ENCODE data around the gene TAF8. TPM values are rescaled to one million over a fixed set of nuclear protein-coding genes. Genes with fewer than 3 reads are reported as not detected.

TAF8 gene
- total RNA-seq, 1 experiment from 2014 or later = 20.7 TPM

DNA sequence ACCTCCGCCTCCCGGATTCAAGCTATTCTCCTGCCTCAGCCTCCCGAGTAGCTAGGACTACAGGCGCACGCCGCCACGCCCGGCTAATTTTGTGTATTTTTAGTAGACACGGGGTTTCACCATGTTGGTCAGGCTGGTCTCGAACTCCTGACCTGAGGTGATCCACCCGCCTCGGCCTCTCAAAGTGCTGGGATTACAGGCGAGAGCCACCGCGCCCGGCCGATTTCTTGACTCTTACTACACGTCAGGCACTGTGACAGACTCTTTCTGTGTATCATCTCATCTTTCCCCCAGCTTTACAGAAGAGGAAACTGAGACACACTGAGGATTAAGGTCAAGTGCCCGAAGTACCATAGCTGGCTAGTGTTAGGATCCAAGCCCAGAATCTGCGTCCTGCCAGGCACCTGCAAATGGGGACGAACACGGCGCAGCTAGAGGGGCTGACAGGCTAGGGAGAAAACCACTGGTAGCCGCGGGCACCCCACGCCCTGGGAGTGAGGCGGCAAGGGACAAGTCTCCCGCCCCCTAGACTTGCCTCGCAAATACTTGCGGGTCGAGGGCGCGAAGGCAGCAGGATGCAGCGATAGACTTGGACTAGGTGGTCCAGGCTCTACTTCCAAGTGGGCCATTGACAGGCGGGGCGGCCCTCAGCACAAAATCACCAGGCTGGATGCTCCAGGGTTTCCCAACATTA lies 1.1 kb upstream of the TAF8 start:
- Histone ChIP-seq H3K9ac (ENCODE audit: low read length) (peak overlapping the region; percentile 59; the same call in 1 of the 2 replicates), H3K9me3 (ENCODE audit: low read length) (no peaks in the 10 kb centered on the region), H3K36me3 (ENCODE audit: low read depth, low read length) (no peaks in the 10 kb centered on the region; the same call in 1 of the 2 replicates), H3K4me2 (ENCODE audit: low read length) (peak overlapping the region; percentile 98), H2AFZ (ENCODE audit: low read length) (peak overlapping the region; percentile 97), H3K9me2 (replicated peaks; ENCODE audit: low read length) (no peaks in the 10 kb centered on the region), H4K20me1 (ENCODE audit: low read length) (no peaks in the 10 kb centered on the region), H3F3A (ENCODE audit: low read length, unreplicated experiment) (no peaks in the 10 kb centered on the region), H3K79me2 (ENCODE audit: low read length) (peaks cover 10% of the 10 kb centered on the region; the same call in 1 of the 2 replicates), H3K27me3 (ENCODE audit: low read length) (no peaks in the 10 kb centered on the region), H3K4me1 (ENCODE audit: insufficient read depth, low read length) (peaks cover 27% of the 10 kb centered on the region), H3K4me3 (ENCODE audit: low read length) (peak overlapping the region; percentile 81), H3K27ac (ENCODE audit: low read length) (no peak overlapping the region)
- BruUV-seq (replicated peaks) = no TSS peak
- ATAC-seq (no peak), DNase-seq (no peak)
- CTCF ChIA-PET = interaction anchor here (0.5 to 0.6 kb wide), 2 partner anchors 106 to 387 kb away, joined by 4 to 5 read pairs; no protein-coding TSS in a partner anchor
- POLR2A ChIA-PET (ENCODE audit: unreplicated experiment) = no interaction called here
- no peak for TF ChIP-seq EZH2phosphoT487 (IDR thresholded peaks at IDR 0.05; ENCODE audit: borderline replicate concordance, low read length)
- TF ChIP-seq, protein P1, sequence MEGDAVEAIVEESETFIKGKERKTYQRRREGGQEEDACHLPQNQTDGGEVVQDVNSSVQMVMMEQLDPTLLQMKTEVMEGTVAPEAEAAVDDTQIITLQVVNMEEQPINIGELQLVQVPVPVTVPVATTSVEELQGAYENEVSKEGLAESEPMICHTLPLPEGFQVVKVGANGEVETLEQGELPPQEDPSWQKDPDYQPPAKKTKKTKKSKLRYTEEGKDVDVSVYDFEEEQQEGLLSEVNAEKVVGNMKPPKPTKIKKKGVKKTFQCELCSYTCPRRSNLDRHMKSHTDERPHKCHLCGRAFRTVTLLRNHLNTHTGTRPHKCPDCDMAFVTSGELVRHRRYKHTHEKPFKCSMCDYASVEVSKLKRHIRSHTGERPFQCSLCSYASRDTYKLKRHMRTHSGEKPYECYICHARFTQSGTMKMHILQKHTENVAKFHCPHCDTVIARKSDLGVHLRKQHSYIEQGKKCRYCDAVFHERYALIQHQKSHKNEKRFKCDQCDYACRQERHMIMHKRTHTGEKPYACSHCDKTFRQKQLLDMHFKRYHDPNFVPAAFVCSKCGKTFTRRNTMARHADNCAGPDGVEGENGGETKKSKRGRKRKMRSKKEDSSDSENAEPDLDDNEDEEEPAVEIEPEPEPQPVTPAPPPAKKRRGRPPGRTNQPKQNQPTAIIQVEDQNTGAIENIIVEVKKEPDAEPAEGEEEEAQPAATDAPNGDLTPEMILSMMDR (conservative IDR thresholded peaks at IDR 0.05; ENCODE audit: low read depth, low read length) = no peak
- no peak for TF ChIP-seq EZH2 (IDR thresholded peaks at IDR 0.05; ENCODE audit: low read length, unreplicated experiment)
- intact Hi-C loops (cut with micrococcal nuclease) = loop anchor here (5.0 kb wide), 1 partner anchor 127 kb away; the partner anchor contains the start of genes BYSL and MED20

DNA sequence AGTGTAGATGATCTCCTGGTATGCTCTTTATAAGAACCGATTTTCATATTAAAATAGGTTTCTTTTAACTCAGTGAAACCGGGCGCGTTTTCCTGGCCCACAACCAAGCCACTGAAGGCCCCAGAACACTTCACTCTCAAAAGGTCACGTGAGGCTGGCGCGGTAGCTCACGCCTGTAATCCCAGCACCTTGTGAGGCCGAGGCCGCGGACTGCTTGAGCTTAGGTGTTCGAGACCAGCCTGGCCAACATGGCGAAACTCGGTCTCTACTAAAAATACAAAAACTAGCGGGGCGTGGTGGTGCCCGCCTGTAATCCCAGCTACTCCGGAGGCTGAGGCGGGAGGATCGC lies 402 bp upstream of the TAF8 start:
- H3K9me3 ChIP-seq (ENCODE audit: low read length) = no peaks in the 10 kb centered on the region
- no peaks in the 10 kb centered on the region for H4K20me1 ChIP-seq (ENCODE audit: low read length)
- peak overlapping the region; percentile 94; the same call in 1 of the 2 replicates for H3K4me3 ChIP-seq (ENCODE audit: low read length)
- H3K27ac ChIP-seq (ENCODE audit: low read length) = no peak overlapping the region
- no peak for DNase-seq
- peaks cover 10% of the 10 kb centered on the region; the same call in 1 of the 2 replicates for H3K79me2 ChIP-seq (ENCODE audit: low read length)
- H2AFZ ChIP-seq (ENCODE audit: low read length) = peak overlapping the region; percentile 96; the same call in 1 of the 2 replicates
- TF ChIP-seq, protein P1 (conservative IDR thresholded peaks at IDR 0.05; ENCODE audit: low read depth, low read length) = no peak
- TF ChIP-seq EZH2phosphoT487 (IDR thresholded peaks at IDR 0.05; ENCODE audit: borderline replicate concordance, low read length) = no peak
- TF ChIP-seq EZH2 (IDR thresholded peaks at IDR 0.05; ENCODE audit: low read length, unreplicated experiment) = no peak
- no peaks in the 10 kb centered on the region for H3K9me2 ChIP-seq (replicated peaks; ENCODE audit: low read length)
- no peak overlapping the region for H3K9ac ChIP-seq (ENCODE audit: low read length)
- peak overlapping the region; percentile 92 for H3K4me2 ChIP-seq (ENCODE audit: low read length)
- no peaks in the 10 kb centered on the region for H3F3A ChIP-seq (ENCODE audit: low read length, unreplicated experiment)
- no peaks in the 10 kb centered on the region for H3K27me3 ChIP-seq (ENCODE audit: low read length)
- H3K36me3 ChIP-seq (ENCODE audit: low read depth, low read length) = no peaks in the 10 kb centered on the region; the same call in 1 of the 2 replicates
- CTCF ChIA-PET = no interaction called here
- peaks cover 27% of the 10 kb centered on the region for H3K4me1 ChIP-seq (ENCODE audit: insufficient read depth, low read length)
- no peak for ATAC-seq
- intact Hi-C loops (cut with micrococcal nuclease) = loop anchor here (5.0 kb wide), 1 partner anchor 128 kb away; the partner anchor contains the start of genes BYSL and MED20
- no TSS peak for BruUV-seq (replicated peaks)
- POLR2A ChIA-PET (ENCODE audit: unreplicated experiment) = no interaction called here

DNA sequence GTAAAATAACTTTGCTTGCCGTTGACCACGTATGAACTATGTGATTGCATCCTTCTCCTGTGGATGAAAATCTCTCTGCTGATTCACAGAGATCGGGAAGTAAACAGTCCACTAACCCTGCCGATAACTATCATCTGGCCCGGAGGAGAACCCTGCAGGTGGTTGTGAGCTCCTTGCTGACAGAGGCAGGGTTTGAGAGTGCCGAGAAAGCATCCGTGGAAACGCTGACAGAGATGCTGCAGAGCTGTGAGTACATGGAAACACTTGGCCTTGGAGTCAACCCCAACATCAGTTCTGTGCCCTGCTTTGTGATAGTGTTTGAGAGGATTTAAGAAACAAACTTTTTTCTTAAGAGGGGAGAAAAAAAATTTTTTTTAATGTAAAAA lies 937 bp downstream of the TAF8 start:
- Histone ChIP-seq H3K4me2 (ENCODE audit: low read length) (peak overlapping the region; percentile 92), H3K27ac (ENCODE audit: low read length) (no peak overlapping the region), H4K20me1 (ENCODE audit: low read length) (no peaks in the 10 kb centered on the region), H3K9me3 (ENCODE audit: low read length) (no peaks in the 10 kb centered on the region), H3K36me3 (ENCODE audit: low read depth, low read length) (peaks cover 10% of the 10 kb centered on the region), H3K9me2 (replicated peaks; ENCODE audit: low read length) (no peaks in the 10 kb centered on the region), H3K4me3 (ENCODE audit: low read length) (peak overlapping the region; percentile 94), H3K4me1 (ENCODE audit: insufficient read depth, low read length) (peaks cover 14% of the 10 kb centered on the region), H3K27me3 (ENCODE audit: low read length) (no peaks in the 10 kb centered on the region), H3K9ac (ENCODE audit: low read length) (peak overlapping the region; percentile 83), H2AFZ (ENCODE audit: low read length) (peak overlapping the region; percentile 96; the same call in 1 of the 2 replicates), H3F3A (ENCODE audit: low read length, unreplicated experiment) (no peaks in the 10 kb centered on the region), H3K79me2 (ENCODE audit: low read length) (peaks cover 10% of the 10 kb centered on the region; the same call in 1 of the 2 replicates)
- intact Hi-C loops (cut with micrococcal nuclease) = no loop called here
- CTCF ChIA-PET = interaction anchor here (0.7 kb wide), 1 partner anchor 130 kb away, joined by 3 read pairs; the partner anchor contains the start of genes BYSL and MED20
- TF ChIP-seq EZH2 (IDR thresholded peaks at IDR 0.05; ENCODE audit: low read length, unreplicated experiment) (no peak), EZH2phosphoT487 (IDR thresholded peaks at IDR 0.05; ENCODE audit: borderline replicate concordance, low read length) (no peak)
- TF ChIP-seq, protein P1 (conservative IDR thresholded peaks at IDR 0.05; ENCODE audit: low read depth, low read length) = no peak
- DNase-seq (no peak), ATAC-seq (no peak)
- no TSS peak for BruUV-seq (replicated peaks)
- POLR2A ChIA-PET (ENCODE audit: unreplicated experiment) = interaction anchor here (0.6 kb wide), 2 partner anchors 91 to 514 kb away, joined by 4 to 5 read pairs; partner anchors contain the start of gene C6orf132

Data from PC-3 (cell line).